Measurements from ENCODE around the gene HCCS.

The HCCS gene

DNA sequence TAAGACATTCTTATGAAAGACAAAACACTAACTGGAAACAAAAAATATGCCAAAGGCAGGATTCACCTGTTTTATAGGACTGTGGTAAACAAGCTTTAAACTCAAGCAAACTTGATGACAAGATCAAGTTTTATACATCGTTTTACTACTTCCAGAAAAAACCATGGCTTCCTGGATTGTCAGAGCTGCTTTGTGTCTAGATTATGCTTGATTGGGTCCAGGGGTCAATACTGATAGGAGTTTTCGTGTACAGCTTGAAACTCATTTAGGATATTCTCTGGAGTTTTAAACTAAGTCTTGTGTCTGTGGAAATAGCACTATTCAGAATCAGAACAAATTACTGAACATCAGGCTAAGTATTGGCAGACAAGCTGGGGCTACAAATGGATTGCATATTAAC, 13.0 kb downstream of the HCCS start:
- DNase-seq, result no peak

DNA sequence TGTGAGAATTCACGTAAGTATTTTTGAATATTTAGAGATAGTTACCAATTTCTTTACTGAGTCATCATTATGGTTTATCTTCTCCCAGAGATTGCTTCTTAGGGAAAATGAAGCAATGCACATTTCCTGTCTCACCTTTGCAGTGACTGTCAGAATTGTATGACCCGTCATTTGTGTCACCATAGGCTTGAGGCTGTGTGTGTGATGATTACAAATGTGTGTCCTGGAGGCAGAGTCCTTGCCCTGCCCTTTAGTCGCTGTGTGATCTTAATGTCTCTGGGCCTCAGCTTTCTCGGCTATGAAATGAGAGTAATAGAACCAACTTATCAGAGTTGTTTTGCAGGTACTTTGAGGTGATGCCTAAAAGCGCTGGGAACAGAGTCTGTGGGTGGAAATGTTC, 13.9 kb downstream of the HCCS start:
- DNase-seq, result no peak

- no peak for DNase-seq
Observed at GRCh38 chrX:11129534-11130105, 18.5 kb downstream of the HCCS start.

- no peak for DNase-seq
Observed at GRCh38 chrX:11130136-11130535, 19.0 kb downstream of the HCCS start.

DNA sequence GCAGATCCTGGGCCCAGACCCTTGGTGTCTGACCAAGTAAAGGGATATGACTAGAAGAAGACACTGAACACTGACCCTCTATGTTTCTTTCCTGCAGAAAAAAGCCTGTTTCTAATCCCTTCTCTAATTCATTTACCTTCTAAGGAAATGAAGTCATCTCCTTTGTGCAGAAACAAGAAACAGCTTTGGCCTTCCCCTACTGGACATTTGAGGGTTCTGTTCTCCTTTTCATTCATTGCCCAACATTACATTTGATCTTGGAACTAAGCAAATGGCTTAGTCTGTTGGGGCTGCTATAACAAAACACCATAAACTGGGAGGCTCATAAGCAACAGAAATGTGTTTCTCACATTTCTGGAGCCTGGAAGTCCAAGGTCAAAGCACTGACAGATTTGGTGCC, 20.0 kb downstream of the HCCS start:
- DNase-seq, result no peak

- no peak for DNase-seq
Observed at GRCh38 chrX:11135564-11136185, 24.5 kb downstream of the HCCS start.

- peak in 2 of 6 experiments; percentile 11 to 40 for DNase-seq
Observed at GRCh38 chrX:11137543-11138139, 26.5 kb downstream of the HCCS start.

- DNase-seq, result no peak
Observed at GRCh38 chrX:11138498-11139390, 27.6 kb downstream of the HCCS start.

- DNase-seq, result peak in 4 of 6 experiments; percentile 4 to 65 (median 34)
Observed at GRCh38 chrX:11143931-11144678, 33.0 kb downstream of the HCCS start.

DNA sequence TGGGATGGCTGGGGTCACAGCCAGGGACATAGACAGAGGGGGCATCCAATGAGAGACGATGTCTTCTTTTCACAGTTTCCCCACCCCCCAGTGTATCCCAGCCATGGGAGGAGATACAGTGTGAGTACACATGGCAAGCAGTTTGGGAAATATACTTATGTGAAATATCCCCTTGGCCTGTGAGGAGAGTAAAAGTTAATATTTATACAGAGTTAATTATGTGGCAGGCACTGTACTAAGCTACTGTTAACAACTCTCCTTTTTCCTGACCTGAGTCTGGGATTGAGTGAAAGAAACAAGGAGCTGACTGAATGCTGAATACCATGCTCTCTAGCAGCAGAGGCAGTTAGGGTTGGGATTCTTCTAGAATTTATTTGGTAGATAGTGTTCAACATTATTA, 35.3 kb downstream of the HCCS start:
- DNase-seq, result no peak

- no peak for DNase-seq
Observed at GRCh38 chrX:11148401-11148800, 37.3 kb downstream of the HCCS start.

- no peak for DNase-seq
Observed at GRCh38 chrX:11151799-11152559, 40.8 kb downstream of the HCCS start.

DNA sequence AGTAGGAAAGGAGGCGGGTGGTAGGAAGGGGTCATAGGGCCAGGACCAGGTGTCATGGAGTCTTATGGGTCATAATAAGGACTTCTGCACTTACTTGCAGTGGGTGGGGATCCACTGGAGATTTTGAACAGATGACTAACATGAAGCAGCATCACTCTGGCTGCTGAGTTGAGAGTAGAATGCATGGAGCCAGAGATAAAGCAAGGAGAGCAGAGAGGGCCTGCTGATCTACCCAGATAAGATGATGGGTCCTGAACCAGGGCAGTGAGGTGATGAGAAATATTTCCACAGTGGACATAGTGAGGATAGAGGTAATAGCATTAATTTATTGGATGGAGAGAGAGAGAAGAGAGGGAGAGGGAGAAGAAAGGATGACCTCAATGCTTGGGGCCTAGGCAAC, 48.0 kb downstream of the HCCS start:
- no peak for DNase-seq

DNA sequence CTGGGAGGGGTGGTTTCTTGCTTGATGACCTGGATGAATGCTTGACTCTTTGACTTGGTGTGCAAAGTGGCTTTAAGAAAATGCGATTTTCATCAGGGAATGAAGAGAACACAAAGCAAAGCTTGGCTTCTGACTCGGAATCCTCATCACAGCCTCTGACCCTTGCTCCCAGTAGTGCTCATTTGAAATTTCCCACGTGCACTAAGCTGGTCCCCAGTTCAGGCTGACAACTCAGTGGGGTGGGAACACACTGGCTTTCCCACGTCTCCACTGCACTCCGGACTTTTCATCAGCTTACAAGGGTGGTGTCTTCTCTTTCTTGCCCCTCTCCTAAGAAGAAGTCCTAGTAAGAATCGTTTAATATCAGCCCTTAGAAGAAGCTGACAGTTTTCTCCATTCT, 53.3 kb downstream of the HCCS start:
- DNase-seq, result no peak

GRCh38 chrX:11171956-11172355, 60.8 kb downstream of the HCCS start:
- no peak for DNase-seq

- DNase-seq, result no peak
Observed at GRCh38 chrX:11172415-11172814, 61.3 kb downstream of the HCCS start.
